MCF 10A (cell line): Measurements from ENCODE around the gene GBE1. TPM values are rescaled to one million over a fixed set of nuclear protein-coding genes. Genes with fewer than 3 reads are reported as not detected.
A peak's percentile ranks its signal among the peaks of the same experiment; 100 is the strongest.

ENCODE experiments used
- BruUV-seq: library from RNA; stranded (reverse); fragments of 400-500 nt; replicated peaks from 2 replicates; lab custom pipeline; 2021; lab: Mats Ljungman, UMichigan
- CTCF ChIA-PET: fragments of 300-600 bp; sonication (Branson Sonifier 250); formaldehyde crosslinking; extraction: SDS; loops from one replicate; lab custom pipeline; 2021; ENCODE audit warnings: antibody characterized with exemption, inconsistent platforms; lab: Yijun Ruan, JAX
- POLR2A ChIA-PET: fragments of 300-600, 350-650 bp; sonication (Branson Sonifier 250); formaldehyde crosslinking; extraction: SDS; loops from one replicate; lab custom pipeline; 2020; ENCODE audit warnings: antibody characterized with exemption, inconsistent platforms; lab: Yijun Ruan, JAX
- DNase-seq: peaks from one replicate; pipeline ENCODE4 v3.0.0-alpha.2; 2018; ENCODE audit not compliant: unreplicated experiment
- H3K27ac Mint-ChIP-seq: one replicate; pipeline ENCODE4 v1.8.0; 2022; ENCODE audit warnings: mild to moderate bottlenecking, low read depth, mixed read lengths; ENCODE audit not compliant: unreplicated experiment
- H3K27me3 Mint-ChIP-seq: one replicate; pipeline ENCODE4 v1.8.0; 2022; ENCODE audit warnings: mixed read lengths; ENCODE audit not compliant: insufficient read depth, unreplicated experiment
- H3K36me3 Mint-ChIP-seq: one replicate; pipeline ENCODE4 v1.8.0; 2022; ENCODE audit warnings: mild to moderate bottlenecking, moderate library complexity, mixed read lengths; ENCODE audit not compliant: insufficient read depth, unreplicated experiment
- H3K4me1 Mint-ChIP-seq: one replicate; pipeline ENCODE4 v1.8.0; 2022; ENCODE audit warnings: mixed read lengths; ENCODE audit not compliant: insufficient read depth, unreplicated experiment
- H3K4me3 Mint-ChIP-seq: one replicate; pipeline ENCODE4 v1.8.0; 2022; ENCODE audit warnings: mild to moderate bottlenecking, moderate library complexity, mixed read lengths; ENCODE audit not compliant: unreplicated experiment
- H3K9me3 Mint-ChIP-seq: one replicate; pipeline ENCODE4 v1.8.0; 2022; ENCODE audit warnings: mixed read lengths; ENCODE audit not compliant: unreplicated experiment
- CTCF ChIP-seq: fragments of 200-600 bp; IDR thresholded peaks from one replicate; pipeline ENCODE4 v1.8.0; 2022; ENCODE audit warnings: antibody characterized with exemption, mild to moderate bottlenecking; ENCODE audit not compliant: unreplicated experiment
- intact Hi-C: fragments of 100-400 bp; cut with micrococcal nuclease; formaldehyde crosslinking; loops from 2 replicates; pipeline ENCODE4 v1.14.1; 2022
- total RNA-seq: library from RNA; stranded (reverse); gene quantifications from 2 replicates; pipeline ENCODE4 v1.2.3, GENCODE V29; 2022

The GBE1 gene
- total RNA-seq, 1 experiment from 2014 or later: 41.8 TPM

DNA sequence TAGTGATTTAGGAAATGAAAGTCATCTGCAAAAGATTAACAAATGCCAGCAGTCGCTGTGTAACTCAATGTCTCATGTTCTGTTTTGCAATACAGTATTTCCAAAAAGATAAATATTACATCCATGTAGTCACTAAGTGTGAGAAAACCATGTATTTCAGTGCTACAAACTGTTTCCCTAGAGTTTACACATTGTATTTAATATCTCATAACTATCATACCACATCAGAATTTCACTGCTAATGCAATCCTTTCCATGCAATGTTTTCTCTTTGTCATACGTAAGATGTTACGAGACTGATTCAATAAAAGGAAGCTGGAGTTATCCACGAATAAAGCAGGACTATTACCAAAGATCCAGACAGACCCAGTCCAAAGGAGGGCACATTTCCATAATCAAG, 269.4 kb downstream of the GBE1 start:
- intact Hi-C loops: loop anchor here (10.0 kb wide), 1 partner anchor 643 kb away; no protein-coding TSS in a partner anchor
- POLR2A ChIA-PET: no interaction called here
- Mint-ChIP-seq H3K4me3 (no peak overlapping the region), H3K27me3 (no peaks in the 10 kb centered on the region), H3K36me3 (no peaks in the 10 kb centered on the region), H3K4me1 (peaks cover 7% of the 10 kb centered on the region), H3K27ac (peak overlapping the region; percentile 15), H3K9me3 (no peaks in the 10 kb centered on the region)
- DNase-seq: peak; percentile 9
- no peak for TF ChIP-seq CTCF
- no TSS peak for BruUV-seq
- CTCF ChIA-PET: interaction anchor here (0.6 to 2.5 kb wide), 7 partner anchors 10 to 192 kb away, joined by 3 to 16 read pairs (median 11); no protein-coding TSS in a partner anchor

- BruUV-seq: no TSS peak
- Mint-ChIP-seq H3K27me3 (no peaks in the 10 kb centered on the region), H3K4me3 (no peak overlapping the region), H3K36me3 (no peaks in the 10 kb centered on the region), H3K27ac (peak overlapping the region; percentile 16), H3K4me1 (peaks cover 7% of the 10 kb centered on the region), H3K9me3 (no peaks in the 10 kb centered on the region)
- POLR2A ChIA-PET: interaction anchor here (0.6 kb wide), 1 partner anchor 255 kb away, joined by 3 read pairs; no protein-coding TSS in a partner anchor
- TF ChIP-seq CTCF: peak; percentile 73
- intact Hi-C loops: loop anchor here (10.0 kb wide), 1 partner anchor 644 kb away; no protein-coding TSS in a partner anchor
- CTCF ChIA-PET: interaction anchor here (0.5 to 2.5 kb wide), 34 partner anchors 10 to 1971 kb away, joined by 3 to 16 read pairs (median 4); no protein-coding TSS in a partner anchor
- peak; percentile 88 for DNase-seq
Observed at GRCh38 chr3:81490541-81491288, 270.7 kb downstream of the GBE1 start.

DNA sequence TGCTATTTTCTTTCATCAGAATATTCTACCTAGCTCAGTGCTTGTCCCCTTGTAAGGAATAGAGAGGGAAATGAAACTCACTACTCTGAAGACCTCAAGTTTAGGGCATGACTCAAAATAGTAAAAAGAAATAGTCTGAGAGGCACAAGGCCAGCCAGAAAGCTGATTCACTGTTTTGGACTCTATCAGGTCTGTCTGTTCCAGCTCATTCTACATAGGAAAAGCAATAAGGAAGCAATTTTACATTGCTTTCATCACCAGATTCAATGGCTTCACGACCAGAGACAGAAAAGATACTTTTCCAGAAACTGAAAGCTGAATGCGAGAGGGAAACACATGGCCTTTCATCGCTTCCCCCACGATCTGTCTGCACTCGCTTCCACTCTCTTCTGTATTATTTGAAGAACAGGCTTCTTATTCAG, 276.0 kb downstream of the GBE1 start:
- no TSS peak for BruUV-seq
- Mint-ChIP-seq H3K9me3 (no peaks in the 10 kb centered on the region), H3K4me1 (no peaks in the 10 kb centered on the region), H3K27me3 (no peaks in the 10 kb centered on the region), H3K27ac (no peak overlapping the region), H3K36me3 (peaks cover 6% of the 10 kb centered on the region), H3K4me3 (no peak overlapping the region)
- ChIA-PET POLR2A (no interaction called here), CTCF (interaction anchor here (0.8 kb wide), 1 partner anchor 147 kb away, joined by 3 read pairs; no protein-coding TSS in a partner anchor)
- DNase-seq: no peak
- intact Hi-C loops: no loop called here
- TF ChIP-seq CTCF: no peak

DNA sequence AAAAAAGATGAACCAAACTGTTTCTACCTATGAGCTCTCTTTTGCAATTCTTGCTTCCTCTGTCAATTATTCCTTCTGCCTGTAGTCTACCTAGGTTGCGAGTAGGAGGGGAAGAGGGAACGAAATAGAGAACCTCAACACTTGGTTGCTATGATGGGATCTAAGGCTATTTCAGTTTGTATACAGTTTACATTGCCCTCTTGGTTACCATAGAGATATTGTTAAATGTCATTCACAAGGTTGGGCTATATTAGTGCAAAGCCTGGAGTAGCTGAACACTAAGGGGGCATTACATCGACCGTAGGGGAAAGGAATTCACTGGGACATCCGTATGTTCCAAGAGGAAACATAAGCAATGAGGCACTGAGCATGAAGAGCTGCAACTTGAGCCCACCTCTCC, 276.9 kb downstream of the GBE1 start:
- no peaks in the 10 kb centered on the region for H3K27me3 Mint-ChIP-seq
- DNase-seq: no peak
- no peaks in the 10 kb centered on the region for H3K4me1 Mint-ChIP-seq
- no peak overlapping the region for H3K27ac Mint-ChIP-seq
- no TSS peak for BruUV-seq
- no peaks in the 10 kb centered on the region for H3K9me3 Mint-ChIP-seq
- intact Hi-C loops: no loop called here
- ChIA-PET POLR2A (no interaction called here), CTCF (interaction anchor here (0.6 to 0.8 kb wide), 3 partner anchors 11 to 182 kb away, joined by 3 read pairs; no protein-coding TSS in a partner anchor)
- no peak for TF ChIP-seq CTCF
- H3K4me3 Mint-ChIP-seq: no peak overlapping the region
- peaks cover 6% of the 10 kb centered on the region for H3K36me3 Mint-ChIP-seq
